GM10248 (cell line): ENCODE data around the gene CYTH2.

Experiments used
- CTCF ChIA-PET: fragments of 300-600 bp; sonication (Branson Sonifier 250); formaldehyde crosslinking; extraction: SDS; loops from one replicate; lab custom pipeline; 2021; ENCODE audit warnings: antibody characterized with exemption; lab: Yijun Ruan, JAX
- POLR2A ChIA-PET: fragments of 350-650 bp; sonication (Branson Sonifier 250); formaldehyde crosslinking; extraction: SDS; loops from one replicate; lab custom pipeline; 2020; ENCODE audit warnings: antibody characterized with exemption; lab: Yijun Ruan, JAX
- DNase-seq: peaks from one replicate; pipeline ENCODE4 v3.0.0; 2012; ENCODE audit errors: extremely low spot score
- TF ChIP-seq, protein P1 (sequence below): IDR thresholded peaks from 2 replicates; pipeline ENCODE4 v1.5.1; 2012; ENCODE audit warnings: mild to moderate bottlenecking, low read depth; ENCODE audit errors: extremely low read depth, missing control alignments, control extremely low read depth

CYTH2 gene

DNA sequence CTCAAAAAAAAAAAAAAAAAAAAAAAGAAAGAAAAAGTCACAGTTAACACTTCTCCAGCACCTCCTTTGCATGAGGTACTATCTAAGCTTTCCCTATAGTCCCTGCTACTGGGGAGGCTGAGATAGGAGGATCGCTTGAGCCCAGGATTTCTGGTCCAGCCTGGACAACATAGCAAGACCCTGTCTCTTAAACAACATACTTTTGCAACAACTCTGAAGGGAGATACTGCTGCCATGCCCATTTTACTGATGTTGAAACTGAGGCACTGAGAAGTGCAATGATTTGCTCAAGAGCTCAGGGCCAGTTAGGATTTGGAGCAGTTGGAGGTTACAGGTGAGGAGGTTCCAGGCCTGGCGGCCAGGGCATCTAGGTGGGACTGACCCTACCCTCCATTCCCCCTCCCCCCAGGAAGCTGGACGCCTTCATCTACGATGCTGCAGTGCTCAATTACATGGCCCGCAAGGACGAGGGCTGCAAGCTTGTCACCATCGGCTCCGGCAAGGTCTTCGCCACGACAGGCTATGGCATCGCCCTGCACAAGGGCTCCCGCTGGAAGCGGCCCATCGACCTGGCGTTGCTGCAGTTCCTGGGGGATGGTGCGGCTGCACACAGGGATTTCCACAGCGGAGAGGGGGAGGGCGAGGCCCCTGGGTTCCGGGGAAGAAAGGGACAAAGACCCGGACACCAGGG is 27.7 kb upstream of the CYTH2 start:
- TF ChIP-seq, protein P1, sequence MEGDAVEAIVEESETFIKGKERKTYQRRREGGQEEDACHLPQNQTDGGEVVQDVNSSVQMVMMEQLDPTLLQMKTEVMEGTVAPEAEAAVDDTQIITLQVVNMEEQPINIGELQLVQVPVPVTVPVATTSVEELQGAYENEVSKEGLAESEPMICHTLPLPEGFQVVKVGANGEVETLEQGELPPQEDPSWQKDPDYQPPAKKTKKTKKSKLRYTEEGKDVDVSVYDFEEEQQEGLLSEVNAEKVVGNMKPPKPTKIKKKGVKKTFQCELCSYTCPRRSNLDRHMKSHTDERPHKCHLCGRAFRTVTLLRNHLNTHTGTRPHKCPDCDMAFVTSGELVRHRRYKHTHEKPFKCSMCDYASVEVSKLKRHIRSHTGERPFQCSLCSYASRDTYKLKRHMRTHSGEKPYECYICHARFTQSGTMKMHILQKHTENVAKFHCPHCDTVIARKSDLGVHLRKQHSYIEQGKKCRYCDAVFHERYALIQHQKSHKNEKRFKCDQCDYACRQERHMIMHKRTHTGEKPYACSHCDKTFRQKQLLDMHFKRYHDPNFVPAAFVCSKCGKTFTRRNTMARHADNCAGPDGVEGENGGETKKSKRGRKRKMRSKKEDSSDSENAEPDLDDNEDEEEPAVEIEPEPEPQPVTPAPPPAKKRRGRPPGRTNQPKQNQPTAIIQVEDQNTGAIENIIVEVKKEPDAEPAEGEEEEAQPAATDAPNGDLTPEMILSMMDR: no peak
- POLR2A ChIA-PET: no interaction called here
- no peak for DNase-seq
- CTCF ChIA-PET: interaction anchor here (1.4 to 1.7 kb wide), 2 partner anchors 11 to 168 kb away, joined by 5 to 7 read pairs; no protein-coding TSS in a partner anchor

- no peak for DNase-seq
- POLR2A ChIA-PET: interaction anchor here (0.6 kb wide), 1 partner anchor 125 kb away, joined by 6 read pairs; no protein-coding TSS in a partner anchor
- CTCF ChIA-PET: interaction anchor here (1.7 kb wide), 1 partner anchor 12 kb away, joined by 7 read pairs; no protein-coding TSS in a partner anchor
- TF ChIP-seq, protein P1: no peak
Observed at GRCh38 chr19:48442116-48443035, 26.8 kb upstream of the CYTH2 start.

DNA sequence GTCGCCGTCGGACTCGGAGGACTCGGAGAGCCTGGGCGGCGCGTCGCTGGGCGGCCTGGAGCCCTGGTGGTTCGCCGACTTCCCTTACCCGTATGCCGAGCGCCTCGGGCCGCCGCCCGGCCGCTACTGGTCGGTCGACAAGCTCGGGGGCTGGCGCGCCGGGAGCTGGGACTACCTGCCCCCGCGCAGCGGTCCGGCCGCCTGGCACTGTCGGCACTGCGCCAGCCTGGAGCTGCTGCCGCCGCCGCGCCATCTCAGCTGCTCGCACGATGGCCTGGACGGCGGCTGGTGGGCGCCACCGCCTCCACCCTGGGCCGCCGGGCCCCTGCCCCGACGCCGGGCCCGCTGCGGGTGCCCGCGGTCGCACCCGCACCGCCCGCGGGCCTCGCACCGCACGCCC is 25.9 kb upstream of the CYTH2 start:
- ChIA-PET POLR2A (no interaction called here), CTCF (no interaction called here)
- TF ChIP-seq, protein P1: no peak
- DNase-seq: no peak

DNA sequence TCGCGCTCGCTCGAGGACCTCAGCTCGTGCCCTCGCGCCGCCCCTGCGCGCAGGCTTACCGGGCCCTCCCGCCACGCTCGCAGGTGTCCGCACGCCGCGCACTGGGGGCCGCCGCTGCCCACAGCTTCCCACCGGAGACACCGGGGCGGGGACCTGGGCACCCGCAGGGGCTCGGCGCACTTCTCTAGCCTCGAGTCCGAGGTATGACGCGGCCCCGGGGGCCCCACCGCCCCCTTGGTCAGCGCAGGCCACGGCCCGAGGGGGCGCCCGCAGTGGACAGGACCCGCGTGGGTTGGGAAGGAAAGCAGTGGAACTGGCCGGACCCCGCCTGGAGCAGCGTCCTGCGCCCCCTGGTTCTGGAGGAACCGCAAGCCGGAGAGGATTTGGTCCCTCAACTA is 25.4 kb upstream of the CYTH2 start:
- ChIA-PET CTCF (no interaction called here), POLR2A (no interaction called here)
- TF ChIP-seq, protein P1: no peak
- DNase-seq: no peak

DNA sequence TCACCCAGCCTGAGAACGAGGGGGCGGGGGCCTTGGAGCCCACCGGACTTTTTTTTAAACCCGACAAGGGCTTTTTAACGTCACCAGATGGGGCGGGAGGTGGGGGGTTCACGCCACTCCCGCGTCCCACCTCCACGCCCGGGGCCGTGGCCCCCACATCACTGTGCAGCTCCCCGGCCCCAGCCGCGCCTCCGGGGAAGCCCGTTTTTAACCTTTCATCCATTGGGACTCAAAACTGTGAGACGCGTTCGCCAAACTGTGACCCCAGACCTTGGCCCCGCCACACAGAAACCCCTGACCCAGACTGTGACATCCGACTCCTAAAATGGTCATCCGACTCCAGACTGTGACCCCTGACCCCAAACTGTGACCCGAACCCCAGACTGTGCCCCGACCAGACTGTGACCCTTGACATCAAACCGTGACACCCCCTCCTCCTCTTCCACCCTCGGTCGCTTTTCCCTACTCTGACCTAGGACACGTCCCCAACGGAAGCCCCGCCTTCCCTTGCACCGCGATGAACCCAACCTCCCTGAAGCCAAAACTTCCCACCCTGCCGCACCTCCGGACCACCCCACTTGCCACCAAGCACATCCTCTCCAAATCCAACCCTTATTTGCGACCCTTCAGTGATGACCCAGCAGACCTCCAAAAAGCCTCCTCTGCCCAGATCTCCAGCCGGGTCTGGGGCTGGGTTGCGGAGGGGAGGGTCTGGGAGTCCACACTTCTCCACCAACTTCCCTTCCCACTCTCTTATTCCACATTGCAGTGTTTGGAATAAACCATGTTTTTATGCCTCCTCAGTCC is 24.8 kb upstream of the CYTH2 start:
- TF ChIP-seq, protein P1: no peak
- DNase-seq: no peak
- ChIA-PET CTCF (interaction anchor here (1.2 kb wide), 3 partner anchors 13 to 53 kb away, joined by 3 read pairs; no protein-coding TSS in a partner anchor), POLR2A (no interaction called here)

DNA sequence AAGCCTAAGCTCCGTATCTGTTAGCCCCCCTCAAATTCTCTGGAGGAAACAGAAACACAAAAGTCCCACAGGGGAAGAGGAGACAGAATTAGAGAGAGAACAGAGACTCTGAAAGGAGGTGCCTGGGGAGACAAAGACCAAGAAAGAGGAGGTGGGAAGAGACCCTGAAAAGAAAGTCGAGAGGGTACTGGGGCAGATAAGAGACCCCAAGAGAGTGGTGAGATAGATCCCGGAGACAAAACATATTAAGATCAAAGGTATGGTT is 24.3 kb upstream of the CYTH2 start:
- TF ChIP-seq, protein P1: no peak
- CTCF ChIA-PET: interaction anchor here (1.2 kb wide), 3 partner anchors 14 to 53 kb away, joined by 3 read pairs; no protein-coding TSS in a partner anchor
- POLR2A ChIA-PET: no interaction called here
- DNase-seq: no peak
